Breast epithelium (tissue), 4 donors: Measurements from ENCODE around the gene UST. TPM values are rescaled to one million over a fixed set of nuclear protein-coding genes. Genes with fewer than 3 reads are reported as not detected.

ENCODE experiments used
- DNase-seq, 2 donors: peaks; one replicate each; pipeline ENCODE4 v3.0.0-alpha.2; 2019; ENCODE audit warnings: low spot score in 2 of 2
- H3K27ac ChIP-seq, 2 donors: fragments of 200-600 bp; sonication (generic) in 1 of 2; one replicate each; pipeline ENCODE4 v1.5.1; 2016 to 2019; ENCODE audit warnings: mild to moderate bottlenecking in 1 of 2
- H3K27me3 ChIP-seq, 2 donors: fragments of 200-600 bp; sonication (generic) in 1 of 2; one replicate each; pipeline versions ENCODE4 v1.5.1 to v1.6.0; 2017 to 2019; ENCODE audit warnings: control low read depth in 1 of 2, mild to moderate bottlenecking in 1 of 2
- H3K36me3 ChIP-seq: fragments of 200-600 bp; one replicate; pipeline ENCODE4 v1.5.1; 2019
- H3K4me1 ChIP-seq, 2 donors: fragments of 200-600 bp; sonication (generic); one replicate each; pipeline ENCODE4 v1.5.1; 2016 to 2019; ENCODE audit warnings: control low read depth in 1 of 2
- H3K4me3 ChIP-seq, 3 donors: fragments of 200-600 bp; sonication (generic); 1 replicate in 2 of 3; 2 replicates in 1 of 3; pipeline ENCODE4 v1.5.1; 2016 to 2019; ENCODE audit warnings: mild to moderate bottlenecking in 3 of 3, moderate library complexity in 2 of 3
- H3K9me3 ChIP-seq, 2 donors: fragments of 200-600 bp; sonication (generic) in 1 of 2; one replicate each; pipeline ENCODE4 v1.5.1; 2016 to 2019; ENCODE audit warnings: control low read depth in 1 of 2
- CTCF ChIP-seq, 3 donors: fragments of 450-650 bp; IDR thresholded peaks; one replicate each; pipeline ENCODE4 v1.5.1; 2016 to 2017; ENCODE audit warnings: antibody characterized with exemption in 3 of 3, mild to moderate bottlenecking in 3 of 3, moderate library complexity in 3 of 3
- POLR2A ChIP-seq: fragments of 450-650 bp; IDR thresholded peaks from one replicate; pipeline ENCODE4 v1.6.1; 2016; ENCODE audit warnings: antibody characterized with exemption, mild to moderate bottlenecking, moderate library complexity
- POLR2AphosphoS5 ChIP-seq, 3 donors: sonication (generic); formaldehyde crosslinking; IDR thresholded peaks; one replicate each; pipeline ENCODE4 v1.6.1; 2017; ENCODE audit warnings: antibody characterized with exemption in 3 of 3
- intact Hi-C: fragments of 100-400 bp; cut with DNase I; formaldehyde crosslinking; loops from one replicate; pipeline ENCODE4 v1.15.1; 2023; ENCODE audit warnings: low total_unique reads
- total RNA-seq, 3 donors: library from RNA; depleted of rRNA; stranded (reverse); fragments of >200 nt; gene quantifications; one replicate each; pipeline ENCODE4 v1.1.0, GENCODE V29; 2016

The UST gene
- total RNA-seq, 3 donors from 2014 or later, result 10.5 to 28.8 (median 13.2) TPM

- Histone ChIP-seq H3K36me3 (no peaks in the 10 kb centered on the region), H3K4me3 (no peak overlapping the region), H3K27ac (no peak overlapping the region), H3K9me3 (no peaks in the 10 kb centered on the region), H3K27me3 (no peaks in the 10 kb centered on the region), H3K4me1 (no peaks in the 10 kb centered on the region)
- DNase-seq, result no peak
- no peak for TF ChIP-seq POLR2AphosphoS5 (IDR thresholded peaks at IDR 0.05)
- TF ChIP-seq CTCF (IDR thresholded peaks at IDR 0.05), result no peak
- TF ChIP-seq POLR2A, result no peak
- intact Hi-C loops, result no loop called here
Measured at GRCh38 chr6:148757944-148758480, 11.2 kb downstream of the UST start.

GRCh38 chr6:148758492-148758891 lies 11.7 kb downstream of the UST start:
- Histone ChIP-seq H3K27me3 (no peaks in the 10 kb centered on the region), H3K36me3 (no peaks in the 10 kb centered on the region), H3K4me1 (no peaks in the 10 kb centered on the region), H3K4me3 (no peak overlapping the region), H3K27ac (peak overlapping the region in 1 of 2 donors; percentile 38), H3K9me3 (no peaks in the 10 kb centered on the region)
- intact Hi-C loops, result no loop called here
- TF ChIP-seq CTCF (IDR thresholded peaks at IDR 0.05) (no peak), POLR2A (no peak), POLR2AphosphoS5 (IDR thresholded peaks at IDR 0.05) (peak in 1 of 3 donors; percentile 29)
- DNase-seq, result no peak

GRCh38 chr6:148760258-148760534 lies 13.4 kb downstream of the UST start:
- H3K27me3 ChIP-seq, result no peaks in the 10 kb centered on the region
- TF ChIP-seq CTCF (IDR thresholded peaks at IDR 0.05), result no peak
- no peak for TF ChIP-seq POLR2AphosphoS5 (IDR thresholded peaks at IDR 0.05)
- TF ChIP-seq POLR2A, result no peak
- intact Hi-C loops, result loop anchor here (10.0 kb wide), 1 partner anchor 305 kb away; no protein-coding TSS in a partner anchor
- H3K36me3 ChIP-seq, result no peaks in the 10 kb centered on the region
- peak overlapping the region; percentile 52 to 80 for H3K27ac ChIP-seq
- DNase-seq, result no peak
- no peaks in the 10 kb centered on the region for H3K9me3 ChIP-seq
- no peak overlapping the region for H3K4me3 ChIP-seq
- no peaks in the 10 kb centered on the region for H3K4me1 ChIP-seq

GRCh38 chr6:148760568-148761526 lies 14.0 kb downstream of the UST start:
- H3K4me1 ChIP-seq, result no peaks in the 10 kb centered on the region
- H3K27ac ChIP-seq, result peak overlapping the region; percentile 78 to 83
- peak in 2 of 3 donors; percentile 11 to 56 for TF ChIP-seq POLR2AphosphoS5 (IDR thresholded peaks at IDR 0.05)
- TF ChIP-seq CTCF (IDR thresholded peaks at IDR 0.05), result no peak
- TF ChIP-seq POLR2A, result no peak
- intact Hi-C loops, result loop anchor here (10.0 kb wide), 1 partner anchor 304 kb away; no protein-coding TSS in a partner anchor
- peak in 1 of 2 donors; percentile 30 for DNase-seq
- no peaks in the 10 kb centered on the region for H3K27me3 ChIP-seq
- peak overlapping the region in 2 of 3 donors; percentile 35 to 51 for H3K4me3 ChIP-seq
- H3K36me3 ChIP-seq, result no peaks in the 10 kb centered on the region
- H3K9me3 ChIP-seq, result no peaks in the 10 kb centered on the region

- intact Hi-C loops, result loop anchor here (10.0 kb wide), 1 partner anchor 303 kb away; no protein-coding TSS in a partner anchor
- TF ChIP-seq CTCF (IDR thresholded peaks at IDR 0.05) (no peak), POLR2AphosphoS5 (IDR thresholded peaks at IDR 0.05) (no peak), POLR2A (no peak)
- Histone ChIP-seq H3K9me3 (no peaks in the 10 kb centered on the region), H3K4me1 (no peaks in the 10 kb centered on the region), H3K27me3 (no peaks in the 10 kb centered on the region), H3K4me3 (peak overlapping the region in 2 of 3 donors; percentile 35 to 51), H3K27ac (peak overlapping the region; percentile 78 to 79), H3K36me3 (no peaks in the 10 kb centered on the region)
- no peak for DNase-seq
Measured at GRCh38 chr6:148761527-148762011, 14.7 kb downstream of the UST start.
